Adrenal gland (tissue), 12 donors: ENCODE measurements around the gene MSH5. TPM values are rescaled to one million over a fixed set of nuclear protein-coding genes. Genes with fewer than 3 reads are reported as not detected.

Experiments
- DNase-seq, 7 donors: peaks; one replicate each; pipeline ENCODE4 v3.0.0-alpha.2; 2019 to 2020
- H3K27ac ChIP-seq, 5 donors: fragments of 200-600 bp; sonication (generic) in 4 of 5; 1 replicate in 3 of 5; 2 replicates in 2 of 5; pipeline versions ENCODE4 v1.5.1 to v1.8.0; 2016 to 2020; ENCODE audit warnings: mild to moderate bottlenecking in 1 of 5
- H3K27me3 ChIP-seq: fragments of 200-600 bp; 2 replicates; pipeline ENCODE4 v1.8.0; 2021
- H3K36me3 ChIP-seq, 2 donors: fragments of 200-600 bp; replicated peaks in 1 of 2; 1 replicate in 1 of 2; 2 replicates in 1 of 2; pipeline versions ENCODE4 v1.5.1 to v1.8.0; 2018 to 2022
- H3K4me1 ChIP-seq, 2 donors: fragments of 200-600 bp; replicated peaks in 1 of 2; 1 replicate in 1 of 2; 2 replicates in 1 of 2; pipeline versions ENCODE4 v1.5.1 to v1.8.0; 2018 to 2021
- H3K4me3 ChIP-seq, 4 donors: fragments of 200-600 bp; sonication (generic) in 3 of 4; one replicate each; pipeline ENCODE4 v1.5.1; 2016 to 2018
- H3K9me3 ChIP-seq, 3 donors: fragments of 200-600 bp; sonication (generic) in 1 of 3; replicated peaks in 1 of 3; 1 replicate in 2 of 3; 2 replicates in 1 of 3; pipeline versions ENCODE4 v1.5.1 to v1.8.0; 2016 to 2021
- CTCF ChIP-seq, 6 experiments: fragments of 450-650 bp in 4 of 6; fragments of 200-600 bp in 2 of 6; sonication (generic) in 1 of 6; IDR thresholded peaks; 1 replicate in 5 of 6; 2 replicates in 1 of 6; pipeline versions ENCODE4 v1.5.1 to v1.8.0; 2016 to 2021; ENCODE audit warnings: antibody characterized with exemption in 6 of 6, mild to moderate bottlenecking in 2 of 6, moderate library complexity in 1 of 6
- POLR2A ChIP-seq, 2 donors: fragments of 450-650 bp; IDR thresholded peaks; one replicate each; pipeline ENCODE4 v1.6.1; 2017; ENCODE audit warnings: antibody characterized with exemption in 2 of 2, mild to moderate bottlenecking in 2 of 2, moderate library complexity in 1 of 2
- WGBS, 4 donors: extraction: QIAGEN DNeasy Blood & Tissue Kit in 2 of 4; methylation state at CpG; one replicate each; pipeline versions ENCODE4 v1.1.5 to v1.1.7; 2013 to 2017; 5-methylcytosine and 5-hydroxymethylcytosine counted together
- intact Hi-C, 2 donors: fragments of 100-400 bp; cut with DNase I; formaldehyde crosslinking; loops; one replicate each; pipeline versions ENCODE4 v1.14.1 to v1.15.0; 2022 to 2023
- polyA plus RNA-seq, 3 donors: library from polyadenylated mRNA; stranded (reverse); fragments of 200-250 nt in 2 of 3; fragments of 350-450 nt in 1 of 3; fragmentation: Illumina TruSeq in 1 of 3; extraction: RNeasy Lipid Tissue Mini Kit (QIAGEN cat#74804) in 1 of 3; gene quantifications; one replicate each; pipeline ENCODE4 v1.2.3, GENCODE V29; 2013 to 2014
- total RNA-seq, 9 donors: library from RNA; depleted of rRNA in 4 of 9; stranded (reverse); fragments of >200 nt in 4 of 9; fragments of 120-200 nt in 1 of 9; fragmentation: NEBNext Ultra II Directional in 1 of 9; extraction: Animal tissue kit (Norgen Biotek cat#: 25700) in 1 of 9; gene quantifications; one replicate each; pipeline versions ENCODE4 v1.1.0 to v1.2.4, GENCODE V29; 2013 to 2023
- donor health status: healthy with polysubstance abuse.
- donor health status: Bipolar disorder and iron deficiency.
- donor health status: DM: yes; HTN: yes; CAD: no.
- donor health status: DM: no; HTN: no; CAD: no.
- donor health status: DM: no; HTN: no; CAD: no.
- donor health status: DM: yes; HTN: yes; CAD: no.

Gene MSH5
- total and polyA plus RNA-seq, 12 donors = 3.0 to 24.5 (median 6.4) TPM

GRCh38 chr6:31733734-31734133, 6.1 kb upstream of the MSH5 start:
- no peak for TF ChIP-seq POLR2A (IDR thresholded peaks at IDR 0.05)
- no peak for TF ChIP-seq CTCF (IDR thresholded peaks at IDR 0.05)
- H3K4me1 ChIP-seq = peaks cover 12 to 72% of the 10 kb centered on the region in 2 donors

DNA sequence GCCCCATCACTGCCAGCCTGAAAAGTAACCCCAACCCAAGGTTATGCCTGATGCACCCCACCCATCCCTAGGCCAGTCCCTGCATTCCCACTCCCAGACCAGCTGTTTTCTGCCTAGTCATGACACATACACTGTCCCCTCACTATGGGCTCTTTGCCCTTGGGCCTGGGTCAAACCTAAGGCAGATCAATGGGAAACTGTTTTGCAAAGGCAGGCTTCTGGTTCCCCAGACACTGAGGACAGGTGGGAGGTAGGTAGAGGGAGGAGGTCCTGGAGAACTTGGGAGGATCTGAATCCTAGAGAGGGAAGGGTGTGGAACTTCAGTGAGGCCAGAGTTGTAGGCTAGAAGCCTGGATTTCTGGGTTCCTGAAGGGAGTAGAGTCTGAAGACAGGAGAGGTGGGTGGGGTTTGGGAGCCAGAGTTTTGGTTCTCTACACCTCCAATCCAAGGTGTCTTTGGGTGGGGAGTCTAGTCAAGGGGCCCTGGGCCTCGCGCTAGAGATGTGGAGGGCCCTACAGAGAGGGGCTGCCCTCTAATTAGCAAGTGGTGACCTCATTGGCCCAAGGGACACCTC, 5.5 kb upstream of the MSH5 start:
- TF ChIP-seq CTCF (IDR thresholded peaks at IDR 0.05) (no peak), POLR2A (IDR thresholded peaks at IDR 0.05) (no peak)
- H3K27me3 ChIP-seq = no peaks in the 10 kb centered on the region
- peaks cover 11 to 70% of the 10 kb centered on the region in 2 donors for H3K4me1 ChIP-seq
- 4 to 29% (median 9%) methylated on average over 2 of the region's 2 CpGs for WGBS, 4 donors
- no peak for DNase-seq
- peaks cover 0 to 37% of the 10 kb centered on the region in 2 donors for H3K36me3 ChIP-seq
- intact Hi-C loops = loop anchor here in 1 of 2 donors (10.0 kb wide), 1 partner anchor 1680 kb away; the partner anchor contains the start of genes CUTA and PHF1
- H3K4me3 ChIP-seq = peak overlapping the region in 2 of 4 donors; percentile 38 to 92
- H3K27ac ChIP-seq = peak overlapping the region in 4 of 5 donors; percentile 77 to 98 (median 80)
- no peaks in the 10 kb centered on the region for H3K9me3 ChIP-seq

More at GRCh38 chr6:31733734-31734133, 6.1 kb upstream of the MSH5 start:
- DNase-seq = no peak
- H3K27ac ChIP-seq = peak overlapping the region in 2 of 5 donors; percentile 77 to 98
- intact Hi-C loops = loop anchor here in 1 of 2 donors (10.0 kb wide), 1 partner anchor 1681 kb away; the partner anchor contains the start of genes CUTA and PHF1
- H3K9me3 ChIP-seq = no peaks in the 10 kb centered on the region
- no peak overlapping the region for H3K4me3 ChIP-seq
- H3K36me3 ChIP-seq = peaks cover 0 to 37% of the 10 kb centered on the region in 2 donors
- 74 to 89% (median 85%) methylated on average over 4 of the region's 4 CpGs for WGBS, 4 donors
- H3K27me3 ChIP-seq = no peaks in the 10 kb centered on the region

GRCh38 chr6:31734821-31735406, 4.9 kb upstream of the MSH5 start:
- Histone ChIP-seq H3K36me3 (peaks cover 0 to 37% of the 10 kb centered on the region in 2 donors), H3K4me1 (peaks cover 13 to 73% of the 10 kb centered on the region in 2 donors), H3K4me3 (peak overlapping the region in 3 of 4 donors; percentile 38 to 92 (median 38)), H3K27ac (peak overlapping the region; percentile 70 to 98 (median 79)), H3K9me3 (no peaks in the 10 kb centered on the region), H3K27me3 (no peaks in the 10 kb centered on the region)
- WGBS, 4 donors = 0 to 1% (median 1%) methylated on average over 18 of the region's 18 CpGs
- TF ChIP-seq CTCF (IDR thresholded peaks at IDR 0.05) (no peak), POLR2A (IDR thresholded peaks at IDR 0.05) (peak in 1 of 2 donors; percentile 20)
- DNase-seq = peak in 6 of 7 donors; percentile 45 to 74 (median 62)
- intact Hi-C loops = loop anchor here in 1 of 2 donors (10.0 kb wide), 1 partner anchor 1680 kb away; the partner anchor contains the start of genes CUTA and PHF1

DNA sequence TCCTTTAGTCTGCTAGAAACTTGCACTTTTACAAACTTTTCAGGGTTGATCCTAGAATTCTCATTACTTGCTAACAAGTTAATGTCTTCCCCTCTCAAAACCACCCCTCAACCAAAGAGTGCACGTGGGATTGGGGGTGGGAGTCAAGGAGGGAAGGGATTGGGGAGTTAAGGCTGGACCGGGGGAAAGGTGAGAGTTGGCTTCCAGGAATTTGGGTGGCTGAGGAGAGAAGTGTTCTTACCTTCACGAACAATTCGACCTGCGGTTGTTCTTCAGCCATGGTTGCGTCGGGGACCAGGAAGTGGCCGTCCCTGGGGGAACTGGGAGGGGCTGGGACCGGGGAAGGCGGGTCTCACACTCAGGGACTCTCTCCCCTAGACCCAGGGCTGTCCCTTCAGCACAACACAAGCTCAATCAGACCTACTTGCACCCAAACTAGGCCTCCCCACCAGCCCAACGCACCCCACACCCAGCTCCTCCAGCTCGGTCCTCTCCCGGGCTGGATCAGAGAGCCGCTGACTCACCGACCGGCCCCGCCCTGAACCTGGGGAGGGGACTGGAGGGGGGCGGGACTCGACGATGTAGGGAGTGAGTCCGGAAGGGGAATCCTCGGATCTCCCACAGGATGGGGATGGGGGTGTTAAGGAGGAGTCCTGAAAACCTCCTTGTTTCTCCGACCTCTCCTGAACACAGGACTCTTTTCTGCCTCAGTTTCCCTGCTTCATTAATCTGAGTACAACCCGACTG, 3.6 kb upstream of the MSH5 start, which contains the start of gene CLIC1:
CLIC1 (minus strand) TSS at position 510 of the 747 bp plus-strand sequence; CDS start at position 280, 230 bp downstream.
- 0 to 1% (median 1%) methylated on average over 16 to 24 of the region's 24 CpGs for WGBS, 4 donors
- peak; percentile 84 to 92 (median 85) for DNase-seq
- intact Hi-C loops = loop anchor here in 1 of 2 donors (10.0 kb wide), 1 partner anchor 1679 kb away; the partner anchor contains the start of genes CUTA and PHF1
- Histone ChIP-seq H3K36me3 (peaks cover 0 to 28% of the 10 kb centered on the region in 2 donors), H3K27ac (peak within 1 kb of the TSS; percentile 70 to 98 (median 81)), H3K4me1 (peaks cover 18 to 73% of the 10 kb centered on the region in 2 donors), H3K9me3 (no peaks in the 10 kb centered on the region), H3K4me3 (peak within 1 kb of the TSS; percentile 38 to 92 (median 50)), H3K27me3 (no peaks in the 10 kb centered on the region)
- TF ChIP-seq POLR2A (IDR thresholded peaks at IDR 0.05) (peak; percentile 76 to 82), CTCF (IDR thresholded peaks at IDR 0.05) (no peak)
